OCI-LY1 (cell line): Measurements from ENCODE around the gene DNAJB14.

ENCODE experiments used
- H2AFZ ChIP-seq: fragments of 200-600 bp; sonication (generic), shearing (Covaris generic); 2 replicates; pipeline ENCODE4 v1.6.0; 2014; ENCODE audit warnings: antibody characterized with exemption, mild to moderate bottlenecking, low read length
- H3F3A ChIP-seq: fragments of 200-600 bp; sonication (generic), shearing (Covaris generic); 2 replicates; pipeline ENCODE4 v1.6.0; 2014; ENCODE audit warnings: mild to moderate bottlenecking, antibody characterized with exemption, low read length, moderate library complexity; ENCODE audit not compliant: insufficient read depth
- H3K27ac ChIP-seq: fragments of 200-600 bp; sonication (generic); 2 replicates; pipeline ENCODE4 v1.5.1; 2014; ENCODE audit warnings: low read length, mixed run types, mild to moderate bottlenecking, low read depth; ENCODE audit not compliant: poor library complexity, severe bottlenecking
- H3K27me3 ChIP-seq: fragments of 200-600 bp; sonication (generic); 2 replicates; pipeline ENCODE4 v1.6.0; 2014; ENCODE audit warnings: antibody characterized with exemption, mild to moderate bottlenecking, low read length, moderate library complexity; ENCODE audit not compliant: insufficient read depth
- H3K36me3 ChIP-seq: fragments of 200-600 bp; sonication (generic); 2 replicates; pipeline ENCODE4 v1.6.1; 2014; ENCODE audit warnings: mild to moderate bottlenecking, antibody characterized with exemption, low read length, moderate library complexity, mixed read lengths; ENCODE audit not compliant: insufficient read depth
- H3K4me1 ChIP-seq: fragments of 200-600 bp; sonication (generic); 2 replicates; pipeline ENCODE4 v1.5.1; 2014; ENCODE audit warnings: mild to moderate bottlenecking, low read length, moderate library complexity; ENCODE audit not compliant: insufficient read depth, severe bottlenecking
- H3K4me2 ChIP-seq: fragments of 200-600 bp; sonication (generic), shearing (Covaris generic); 2 replicates; pipeline ENCODE4 v1.6.1; 2014; ENCODE audit warnings: low read length
- H3K4me3 ChIP-seq: fragments of 200-600 bp; sonication (generic); 2 replicates; pipeline ENCODE4 v1.5.1; 2014; ENCODE audit warnings: low read length, low read depth, mild to moderate bottlenecking, mixed read lengths; ENCODE audit not compliant: poor library complexity, severe bottlenecking
- H3K79me2 ChIP-seq: fragments of 200-600 bp; shearing (Covaris generic); 2 replicates; pipeline ENCODE4 v1.6.1; 2016; ENCODE audit warnings: mixed run types, low read length, mixed read lengths; ENCODE audit not compliant: insufficient read depth
- H3K9ac ChIP-seq: fragments of 200-600 bp; sonication (generic), shearing (Covaris generic); 2 replicates; pipeline ENCODE4 v1.6.1; 2014; ENCODE audit warnings: mild to moderate bottlenecking, low read length, mixed read lengths
- H3K9me2 ChIP-seq: fragments of 200-600 bp; sonication (generic), shearing (Covaris generic); 2 replicates; pipeline ENCODE4 v1.6.1; 2014; ENCODE audit warnings: low read depth, mild to moderate bottlenecking, low read length, mixed read lengths
- H3K9me3 ChIP-seq: fragments of 200-600 bp; shearing (Covaris generic); 2 replicates; pipeline ENCODE4 v1.6.1; 2014; ENCODE audit warnings: low read length, mixed read lengths
- H4K20me1 ChIP-seq: fragments of 200-600 bp; sonication (generic), shearing (Covaris generic); 2 replicates; pipeline ENCODE4 v1.6.0; 2016; ENCODE audit warnings: mild to moderate bottlenecking, low read length; ENCODE audit not compliant: insufficient read depth
- EZH2 ChIP-seq: fragments of 200-600 bp; sonication (generic), shearing (Covaris generic); IDR thresholded peaks from 2 replicates; pipeline ENCODE4 v1.8.0; 2017; ENCODE audit warnings: borderline replicate concordance, mixed run types, mild to moderate bottlenecking, antibody characterized with exemption, low read length, moderate library complexity, mixed read lengths
- TF ChIP-seq, protein P1 (sequence below): fragments of 200-600 bp; sonication (generic), shearing (Covaris generic); IDR thresholded peaks from 2 replicates; pipeline ENCODE4 v1.5.1; 2017; ENCODE audit warnings: mild to moderate bottlenecking, antibody characterized with exemption, low read length, moderate library complexity, mixed read lengths

Gene DNAJB14

DNA sequence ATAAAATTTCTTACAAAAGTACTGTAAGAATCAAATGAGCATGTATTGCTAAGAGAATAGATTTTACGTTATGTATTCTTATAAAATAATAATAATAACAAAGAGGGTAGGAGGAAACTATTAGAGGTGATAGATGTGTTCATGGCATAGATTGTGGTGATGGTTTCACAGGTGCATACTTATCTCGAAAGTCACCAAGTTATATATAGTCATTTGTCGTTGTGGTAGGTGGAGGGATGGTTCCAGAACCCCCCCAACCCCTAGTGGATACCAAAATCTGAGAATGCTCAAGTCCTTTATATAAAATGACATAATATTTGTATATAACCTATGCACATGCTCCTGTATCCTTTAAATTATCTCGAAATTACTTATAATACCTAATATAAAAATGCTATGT lies 40.4 kb upstream of the DNAJB14 start:
- no peak overlapping the region for H3K4me3 ChIP-seq
- TF ChIP-seq EZH2 = no peak
- TF ChIP-seq, protein P1, sequence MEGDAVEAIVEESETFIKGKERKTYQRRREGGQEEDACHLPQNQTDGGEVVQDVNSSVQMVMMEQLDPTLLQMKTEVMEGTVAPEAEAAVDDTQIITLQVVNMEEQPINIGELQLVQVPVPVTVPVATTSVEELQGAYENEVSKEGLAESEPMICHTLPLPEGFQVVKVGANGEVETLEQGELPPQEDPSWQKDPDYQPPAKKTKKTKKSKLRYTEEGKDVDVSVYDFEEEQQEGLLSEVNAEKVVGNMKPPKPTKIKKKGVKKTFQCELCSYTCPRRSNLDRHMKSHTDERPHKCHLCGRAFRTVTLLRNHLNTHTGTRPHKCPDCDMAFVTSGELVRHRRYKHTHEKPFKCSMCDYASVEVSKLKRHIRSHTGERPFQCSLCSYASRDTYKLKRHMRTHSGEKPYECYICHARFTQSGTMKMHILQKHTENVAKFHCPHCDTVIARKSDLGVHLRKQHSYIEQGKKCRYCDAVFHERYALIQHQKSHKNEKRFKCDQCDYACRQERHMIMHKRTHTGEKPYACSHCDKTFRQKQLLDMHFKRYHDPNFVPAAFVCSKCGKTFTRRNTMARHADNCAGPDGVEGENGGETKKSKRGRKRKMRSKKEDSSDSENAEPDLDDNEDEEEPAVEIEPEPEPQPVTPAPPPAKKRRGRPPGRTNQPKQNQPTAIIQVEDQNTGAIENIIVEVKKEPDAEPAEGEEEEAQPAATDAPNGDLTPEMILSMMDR = no peak
- H3K27me3 ChIP-seq = no peaks in the 10 kb centered on the region
- H3F3A ChIP-seq = no peaks in the 10 kb centered on the region
- no peak overlapping the region for H3K27ac ChIP-seq
- no peak overlapping the region for H2AFZ ChIP-seq
- H3K79me2 ChIP-seq = no peaks in the 10 kb centered on the region
- H3K9me3 ChIP-seq = no peaks in the 10 kb centered on the region
- H3K9ac ChIP-seq = no peak overlapping the region
- no peaks in the 10 kb centered on the region for H3K9me2 ChIP-seq
- no peaks in the 10 kb centered on the region for H3K36me3 ChIP-seq
- no peaks in the 10 kb centered on the region for H3K4me1 ChIP-seq
- no peaks in the 10 kb centered on the region for H4K20me1 ChIP-seq
- no peak overlapping the region for H3K4me2 ChIP-seq

DNA sequence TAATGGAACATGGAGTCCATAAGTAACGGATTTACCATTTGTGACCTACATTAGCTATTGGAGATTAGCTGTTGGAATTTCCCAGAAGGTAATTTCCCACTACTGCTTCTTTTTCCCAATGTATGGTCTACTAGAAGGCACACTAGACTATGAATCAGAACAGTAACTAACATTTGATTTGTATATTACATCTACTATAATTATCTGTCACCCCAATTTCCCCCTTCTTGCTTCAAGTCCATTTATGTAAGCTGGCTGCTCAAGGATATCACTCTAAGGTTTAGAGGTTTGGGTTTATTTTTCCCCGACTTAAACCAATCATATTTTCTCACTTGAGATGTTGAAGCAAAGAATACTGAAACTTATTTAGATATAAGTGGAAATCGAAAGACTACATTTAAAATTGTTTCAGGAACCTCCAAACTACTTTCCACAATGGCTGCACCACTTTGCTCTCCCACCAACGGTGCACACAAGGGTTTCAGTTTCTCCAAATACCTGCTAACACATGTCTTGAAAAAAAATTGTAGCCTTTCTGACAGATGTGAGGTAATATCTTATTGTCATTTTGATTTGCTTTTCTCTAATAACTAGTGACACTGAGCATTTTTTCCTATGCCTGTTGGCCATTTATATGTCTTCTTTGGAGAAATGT lies 37.0 kb upstream of the DNAJB14 start:
- Histone ChIP-seq H3K4me2 (no peak overlapping the region), H3K4me3 (no peak overlapping the region), H3K27ac (no peak overlapping the region), H4K20me1 (no peaks in the 10 kb centered on the region), H3K27me3 (no peaks in the 10 kb centered on the region), H3K36me3 (no peaks in the 10 kb centered on the region), H3K9me3 (no peaks in the 10 kb centered on the region), H3F3A (no peaks in the 10 kb centered on the region), H3K9ac (no peak overlapping the region), H3K4me1 (no peaks in the 10 kb centered on the region), H3K79me2 (no peaks in the 10 kb centered on the region), H2AFZ (no peak overlapping the region), H3K9me2 (no peaks in the 10 kb centered on the region)
- TF ChIP-seq, protein P1 = no peak
- no peak for TF ChIP-seq EZH2

DNA sequence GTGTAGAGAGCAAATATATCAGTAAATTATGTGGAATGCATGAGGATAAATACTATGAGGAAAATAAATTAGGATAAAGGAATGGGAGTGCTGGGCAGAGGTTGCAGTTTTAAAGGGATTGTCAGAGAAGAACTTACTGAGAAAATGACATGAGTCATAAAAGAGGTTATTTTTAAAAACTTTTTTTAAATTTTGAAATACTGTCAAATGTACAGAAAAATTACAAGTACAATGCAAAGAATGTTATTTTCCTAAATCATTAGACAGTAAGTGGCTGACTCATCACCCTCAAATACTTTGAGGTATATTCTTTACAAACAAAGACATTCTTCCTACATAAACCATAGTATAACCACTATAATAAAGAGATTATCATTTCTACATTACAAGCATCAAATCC lies 33.5 kb upstream of the DNAJB14 start:
- no peak overlapping the region for H2AFZ ChIP-seq
- no peaks in the 10 kb centered on the region for H3F3A ChIP-seq
- H3K79me2 ChIP-seq = no peaks in the 10 kb centered on the region
- H3K27ac ChIP-seq = no peak overlapping the region
- no peaks in the 10 kb centered on the region for H3K4me1 ChIP-seq
- no peak overlapping the region for H3K4me2 ChIP-seq
- no peak overlapping the region for H3K4me3 ChIP-seq
- no peak overlapping the region for H3K9ac ChIP-seq
- H3K36me3 ChIP-seq = no peaks in the 10 kb centered on the region
- H4K20me1 ChIP-seq = no peaks in the 10 kb centered on the region
- no peaks in the 10 kb centered on the region for H3K27me3 ChIP-seq
- H3K9me3 ChIP-seq = no peaks in the 10 kb centered on the region
- TF ChIP-seq, protein P1 = no peak
- no peak for TF ChIP-seq EZH2
- H3K9me2 ChIP-seq = no peaks in the 10 kb centered on the region
